ENCODE data around the gene NR2F2.
A peak's percentile ranks its signal among the peaks of the same experiment; 100 is the strongest.

DNA sequence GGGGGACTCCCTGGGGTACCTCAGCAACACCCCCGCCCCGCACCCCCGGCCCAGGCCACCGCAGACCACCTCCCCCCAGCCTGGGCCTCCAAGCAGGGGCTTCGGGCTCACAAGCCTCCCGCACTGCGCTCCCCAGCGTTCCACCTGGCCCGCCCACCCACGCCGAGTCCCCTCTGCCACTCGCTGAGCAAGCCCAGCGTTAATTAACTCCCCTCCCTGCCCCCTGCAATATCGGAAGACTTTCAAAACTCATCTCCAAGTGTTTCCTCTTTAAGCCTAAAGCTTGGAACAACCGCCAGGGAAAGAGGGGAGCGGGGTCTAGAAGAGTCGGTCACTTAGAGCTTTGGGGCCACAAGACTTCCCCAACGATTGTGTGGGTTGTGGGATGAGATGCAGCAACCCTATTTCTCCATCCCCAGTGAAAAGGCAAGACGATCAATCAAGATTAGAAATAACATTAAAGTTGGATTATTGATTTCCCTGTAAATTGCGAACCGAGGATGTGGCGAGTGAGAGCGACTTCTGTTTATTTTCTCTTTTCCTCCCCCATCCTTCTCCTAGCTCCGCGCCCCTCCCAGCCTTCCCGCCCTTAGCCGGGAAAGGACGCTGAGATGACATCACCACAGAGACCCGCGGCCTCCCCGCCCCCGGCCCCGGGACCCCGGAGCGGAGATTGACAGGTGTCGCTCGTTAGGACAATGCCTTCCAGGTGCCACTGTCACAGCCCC lies 30.2 kb downstream of the NR2F2 start:
- TF ChIP-seq REST (IDR thresholded peaks at IDR 0.05; ENCODE audit: unreplicated experiment) (no peak), EZH2phosphoT487 (IDR thresholded peaks at IDR 0.05; ENCODE audit: unreplicated experiment) (peak; percentile 25), EZH2 (IDR thresholded peaks at IDR 0.05; ENCODE audit: low read depth, unreplicated experiment) (peak; percentile 84), CREB1 (CRISPR knock-in tag; IDR thresholded peaks at IDR 0.05; ENCODE audit: low read depth) (peak; percentile 50; the same call in 1 of the 2 replicates), STAT1 (IDR thresholded peaks at IDR 0.05; ENCODE audit: unreplicated experiment) (no peak), POLR2AphosphoS5 (IDR thresholded peaks at IDR 0.05; ENCODE audit: low read depth) (no peak), ZNF462 (CRISPR knock-in tag; IDR thresholded peaks at IDR 0.05) (no peak)
- TF ChIP-seq, protein P1, sequence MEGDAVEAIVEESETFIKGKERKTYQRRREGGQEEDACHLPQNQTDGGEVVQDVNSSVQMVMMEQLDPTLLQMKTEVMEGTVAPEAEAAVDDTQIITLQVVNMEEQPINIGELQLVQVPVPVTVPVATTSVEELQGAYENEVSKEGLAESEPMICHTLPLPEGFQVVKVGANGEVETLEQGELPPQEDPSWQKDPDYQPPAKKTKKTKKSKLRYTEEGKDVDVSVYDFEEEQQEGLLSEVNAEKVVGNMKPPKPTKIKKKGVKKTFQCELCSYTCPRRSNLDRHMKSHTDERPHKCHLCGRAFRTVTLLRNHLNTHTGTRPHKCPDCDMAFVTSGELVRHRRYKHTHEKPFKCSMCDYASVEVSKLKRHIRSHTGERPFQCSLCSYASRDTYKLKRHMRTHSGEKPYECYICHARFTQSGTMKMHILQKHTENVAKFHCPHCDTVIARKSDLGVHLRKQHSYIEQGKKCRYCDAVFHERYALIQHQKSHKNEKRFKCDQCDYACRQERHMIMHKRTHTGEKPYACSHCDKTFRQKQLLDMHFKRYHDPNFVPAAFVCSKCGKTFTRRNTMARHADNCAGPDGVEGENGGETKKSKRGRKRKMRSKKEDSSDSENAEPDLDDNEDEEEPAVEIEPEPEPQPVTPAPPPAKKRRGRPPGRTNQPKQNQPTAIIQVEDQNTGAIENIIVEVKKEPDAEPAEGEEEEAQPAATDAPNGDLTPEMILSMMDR (conservative IDR thresholded peaks at IDR 0.05; ENCODE audit: low read depth in 2 of 2) = no peak
- TF ChIP-seq, protein P2, sequence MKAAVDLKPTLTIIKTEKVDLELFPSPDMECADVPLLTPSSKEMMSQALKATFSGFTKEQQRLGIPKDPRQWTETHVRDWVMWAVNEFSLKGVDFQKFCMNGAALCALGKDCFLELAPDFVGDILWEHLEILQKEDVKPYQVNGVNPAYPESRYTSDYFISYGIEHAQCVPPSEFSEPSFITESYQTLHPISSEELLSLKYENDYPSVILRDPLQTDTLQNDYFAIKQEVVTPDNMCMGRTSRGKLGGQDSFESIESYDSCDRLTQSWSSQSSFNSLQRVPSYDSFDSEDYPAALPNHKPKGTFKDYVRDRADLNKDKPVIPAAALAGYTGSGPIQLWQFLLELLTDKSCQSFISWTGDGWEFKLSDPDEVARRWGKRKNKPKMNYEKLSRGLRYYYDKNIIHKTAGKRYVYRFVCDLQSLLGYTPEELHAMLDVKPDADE (IDR thresholded peaks at IDR 0.05) = no peak
